ENCODE measurements around the gene HMGCS1. TPM values are rescaled to one million over a fixed set of nuclear protein-coding genes. Genes with fewer than 3 reads are reported as not detected.
"Not testable (repeated sequence)": the region's sequence is repeated elsewhere in the genome, so short reads cannot be mapped to it uniquely, and the experiment has no call there.

Gene HMGCS1
- total RNA-seq, 3 donors from 2014 or later (not counting 1 experiment from before 2014, with no cell fraction given) = 53.0 to 105 (median 85.8) TPM

DNA sequence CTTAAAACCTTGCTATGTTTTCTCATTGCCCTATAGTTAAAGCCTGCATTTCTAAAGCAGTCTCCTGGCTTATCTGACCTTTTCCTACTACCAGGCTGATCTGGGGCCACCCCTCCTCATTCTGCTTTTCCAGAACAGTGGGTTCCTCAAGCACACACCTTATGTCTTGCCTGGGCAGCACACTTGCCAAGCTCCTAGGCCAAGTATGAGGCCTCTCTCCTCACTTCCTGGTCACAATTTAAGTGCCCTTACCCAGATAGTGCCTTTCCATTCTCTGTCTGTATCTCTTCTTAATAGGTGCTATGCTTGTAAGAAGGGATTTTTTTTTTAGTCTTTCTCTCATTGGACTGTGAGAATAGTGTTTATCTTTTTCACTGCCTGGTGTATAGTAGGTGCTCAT, 39.7 kb downstream of the HMGCS1 start:
- TF ChIP-seq, protein P1, sequence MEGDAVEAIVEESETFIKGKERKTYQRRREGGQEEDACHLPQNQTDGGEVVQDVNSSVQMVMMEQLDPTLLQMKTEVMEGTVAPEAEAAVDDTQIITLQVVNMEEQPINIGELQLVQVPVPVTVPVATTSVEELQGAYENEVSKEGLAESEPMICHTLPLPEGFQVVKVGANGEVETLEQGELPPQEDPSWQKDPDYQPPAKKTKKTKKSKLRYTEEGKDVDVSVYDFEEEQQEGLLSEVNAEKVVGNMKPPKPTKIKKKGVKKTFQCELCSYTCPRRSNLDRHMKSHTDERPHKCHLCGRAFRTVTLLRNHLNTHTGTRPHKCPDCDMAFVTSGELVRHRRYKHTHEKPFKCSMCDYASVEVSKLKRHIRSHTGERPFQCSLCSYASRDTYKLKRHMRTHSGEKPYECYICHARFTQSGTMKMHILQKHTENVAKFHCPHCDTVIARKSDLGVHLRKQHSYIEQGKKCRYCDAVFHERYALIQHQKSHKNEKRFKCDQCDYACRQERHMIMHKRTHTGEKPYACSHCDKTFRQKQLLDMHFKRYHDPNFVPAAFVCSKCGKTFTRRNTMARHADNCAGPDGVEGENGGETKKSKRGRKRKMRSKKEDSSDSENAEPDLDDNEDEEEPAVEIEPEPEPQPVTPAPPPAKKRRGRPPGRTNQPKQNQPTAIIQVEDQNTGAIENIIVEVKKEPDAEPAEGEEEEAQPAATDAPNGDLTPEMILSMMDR (IDR thresholded peaks at IDR 0.05) = no peak
- Histone ChIP-seq H3K9me3 (ENCODE audit: control insufficient read depth, insufficient read depth, low read length) (no peaks in the 10 kb centered on the region), H3K4me1 (ENCODE audit: control insufficient read depth, insufficient read depth, low read length) (no peaks in the 10 kb centered on the region), H3K27me3 (ENCODE audit: control insufficient read depth, insufficient read depth, low read length) (no peaks in the 10 kb centered on the region), H3K4me3 (ENCODE audit: low read length) (no peak overlapping the region), H3K36me3 (ENCODE audit: control insufficient read depth, insufficient read depth, low read length) (no peaks in the 10 kb centered on the region), H3K27ac (ENCODE audit: low read length) (no peak overlapping the region)
- Mint-ChIP-seq H3K27me3 (ENCODE audit: low read depth in 2 of 2) (peaks cover 0 to 8% of the 10 kb centered on the region in 2 donors), H3K27ac (no peak overlapping the region), H3K4me3 (no peak overlapping the region), H3K4me1 (no peaks in the 10 kb centered on the region), H3K9me3 (no peaks in the 10 kb centered on the region), H3K36me3 (no peaks in the 10 kb centered on the region)
- no peak for ATAC-seq
- no peak for DNase-seq
- intact Hi-C loops (cut with micrococcal nuclease) = no loop called here

DNA sequence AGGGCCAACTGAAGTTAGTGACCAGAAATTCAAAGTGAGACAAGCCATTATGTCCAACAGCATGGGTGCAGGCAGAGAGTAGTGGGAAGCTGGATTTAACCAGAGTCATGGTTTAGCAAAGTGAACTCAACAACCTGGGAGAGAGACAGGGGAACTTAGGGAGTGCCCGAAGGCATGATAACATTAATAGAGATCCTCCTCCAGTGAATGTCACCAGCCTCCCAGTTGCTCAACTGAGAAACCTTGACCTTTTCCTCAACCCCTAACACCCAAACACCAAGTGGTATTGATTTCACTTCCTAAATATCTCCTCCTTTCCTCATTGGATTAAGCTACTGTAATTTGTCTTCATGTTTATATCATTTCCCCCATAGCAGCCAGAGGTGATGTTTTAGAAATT, 42.6 kb downstream of the HMGCS1 start:
- H3K4me1 ChIP-seq (ENCODE audit: control insufficient read depth, insufficient read depth, low read length) = no peaks in the 10 kb centered on the region
- Mint-ChIP-seq H3K4me3 (no peak overlapping the region), H3K36me3 (peaks cover 6% of the 10 kb centered on the region), H3K9me3 (peaks cover 0 to 2% of the 10 kb centered on the region in 2 donors), H3K4me1 (peaks cover 10 to 13% of the 10 kb centered on the region in 2 donors), H3K27me3 (ENCODE audit: low read depth in 2 of 2) (peaks cover 0 to 16% of the 10 kb centered on the region in 2 donors), H3K27ac (no peak overlapping the region)
- no peaks in the 10 kb centered on the region for H3K36me3 ChIP-seq (ENCODE audit: control insufficient read depth, insufficient read depth, low read length)
- intact Hi-C loops (cut with micrococcal nuclease) = no loop called here
- H3K27me3 ChIP-seq (ENCODE audit: control insufficient read depth, insufficient read depth, low read length) = no peaks in the 10 kb centered on the region
- TF ChIP-seq, protein P1 (IDR thresholded peaks at IDR 0.05) = no peak
- H3K9me3 ChIP-seq (ENCODE audit: control insufficient read depth, insufficient read depth, low read length) = no peaks in the 10 kb centered on the region
- WGBS (ENCODE audit: insufficient coverage) = 100% methylated on average over 1 of the region's 1 CpG
- ATAC-seq = no peak
- H3K27ac ChIP-seq (ENCODE audit: low read length) = no peak overlapping the region
- no peak for DNase-seq
- no peak overlapping the region for H3K4me3 ChIP-seq (ENCODE audit: low read length)

DNA sequence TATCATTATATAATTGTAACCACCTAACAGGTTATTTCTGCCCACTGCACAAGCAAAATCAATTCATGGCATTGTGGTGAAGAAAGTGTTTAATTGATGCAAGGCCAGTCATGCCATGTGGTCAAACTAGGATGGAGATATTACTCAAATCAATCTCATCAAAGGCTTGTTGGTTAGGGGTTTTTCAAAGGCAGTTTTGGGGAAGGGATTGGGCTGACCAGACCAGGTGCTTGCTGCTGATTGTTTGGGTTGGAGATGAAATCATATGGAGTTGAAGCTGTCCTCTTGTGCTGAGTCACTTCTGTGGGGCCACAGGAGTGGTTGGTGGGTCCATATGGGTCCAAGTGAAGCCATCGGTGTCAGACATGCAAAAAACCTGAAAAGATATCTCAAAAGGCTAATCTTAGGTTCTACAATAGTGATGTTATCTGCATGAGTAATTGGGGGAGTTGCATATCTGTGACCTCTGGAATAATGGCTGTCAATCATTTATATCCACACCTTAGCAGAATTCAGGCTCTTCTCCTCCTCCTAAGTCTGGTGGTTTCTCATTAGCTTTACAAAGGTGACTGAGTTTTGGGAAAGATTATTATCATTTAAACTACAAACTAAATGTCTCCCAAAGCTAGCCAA, 44.9 kb downstream of the HMGCS1 start:
- peaks cover 12 to 32% of the 10 kb centered on the region in 2 donors for H3K27me3 Mint-ChIP-seq (ENCODE audit: low read depth in 2 of 2)
- H3K4me3 Mint-ChIP-seq = no peak overlapping the region
- H3K9me3 ChIP-seq (ENCODE audit: control insufficient read depth, insufficient read depth, low read length) = no peaks in the 10 kb centered on the region
- H3K4me3 ChIP-seq (ENCODE audit: low read length) = no peak overlapping the region
- TF ChIP-seq, protein P1 (IDR thresholded peaks at IDR 0.05) = no peak
- H3K36me3 Mint-ChIP-seq = peaks cover 6% of the 10 kb centered on the region
- H3K4me1 ChIP-seq (ENCODE audit: control insufficient read depth, insufficient read depth, low read length) = no peaks in the 10 kb centered on the region
- no peaks in the 10 kb centered on the region for H3K36me3 ChIP-seq (ENCODE audit: control insufficient read depth, insufficient read depth, low read length)
- ATAC-seq (no peak), DNase-seq (no peak)
- no peaks in the 10 kb centered on the region for H3K27me3 ChIP-seq (ENCODE audit: control insufficient read depth, insufficient read depth, low read length)
- no peak overlapping the region for H3K27ac Mint-ChIP-seq
- intact Hi-C loops (cut with micrococcal nuclease) = no loop called here
- peaks cover 0 to 2% of the 10 kb centered on the region in 2 donors for H3K9me3 Mint-ChIP-seq
- H3K27ac ChIP-seq (ENCODE audit: low read length) = no peak overlapping the region
- peaks cover 10 to 13% of the 10 kb centered on the region in 2 donors for H3K4me1 Mint-ChIP-seq
- 64% methylated on average over 1 of the region's 1 CpG for WGBS (ENCODE audit: insufficient coverage)

DNA sequence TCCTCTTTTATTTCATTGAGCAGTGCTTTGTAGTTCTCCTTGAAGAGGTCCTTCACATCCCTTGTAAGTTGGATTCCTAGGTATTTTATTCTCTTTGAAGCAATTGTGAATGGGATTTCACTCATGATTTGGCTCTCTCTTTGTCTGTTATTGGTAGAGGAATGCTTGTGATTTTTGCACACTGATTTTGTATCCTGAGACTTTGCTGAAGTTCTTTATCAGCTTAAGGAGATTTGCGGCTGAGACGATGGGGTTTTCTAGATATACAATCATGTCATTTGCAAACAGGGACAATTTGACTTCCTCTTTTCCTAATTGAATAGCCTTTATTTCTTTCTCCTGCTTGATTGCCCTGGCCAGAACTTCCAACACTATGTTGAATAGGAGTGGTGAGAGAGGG, 50.9 kb downstream of the HMGCS1 start:
- H3K4me1 ChIP-seq (ENCODE audit: control insufficient read depth, insufficient read depth, low read length); H3K9me3 Mint-ChIP-seq; H3K36me3 ChIP-seq (ENCODE audit: control insufficient read depth, insufficient read depth, low read length); DNase-seq; H3K36me3 Mint-ChIP-seq; H3K27me3 ChIP-seq (ENCODE audit: control insufficient read depth, insufficient read depth, low read length); H3K27ac Mint-ChIP-seq; H3K27ac ChIP-seq (ENCODE audit: low read length); H3K4me3 ChIP-seq (ENCODE audit: low read length); H3K9me3 ChIP-seq (ENCODE audit: control insufficient read depth, insufficient read depth, low read length); H3K4me3 Mint-ChIP-seq; ATAC-seq; H3K4me1 Mint-ChIP-seq; intact Hi-C loops (cut with micrococcal nuclease): not testable (repeated sequence)
- 96% methylated on average over 2 of the region's 2 CpGs for WGBS (ENCODE audit: insufficient coverage)
- H3K27me3 Mint-ChIP-seq (ENCODE audit: low read depth in 2 of 2) = peaks cover 16 to 25% of the 10 kb centered on the region in 2 donors
